Keratinocyte (primary cell): ENCODE measurements around the gene ESR2. TPM values are rescaled to one million over a fixed set of nuclear protein-coding genes. Genes with fewer than 3 reads are reported as not detected.

Experiments
- DNase-seq: peaks from one replicate; pipeline ENCODE4 v3.0.0-alpha.2; 2011; ENCODE audit warnings: low read depth, missing footprints, low spot score
- FAIRE-seq: peaks from 2 replicates; lab custom pipeline; 2011; peaks lifted over from hg19 to GRCh38; lab: Jason Lieb, UNC
- H2AFZ ChIP-seq: 2 replicates; pipeline ENCODE4 v1.6.0; 2012; ENCODE audit warnings: low read length, control low read depth, inconsistent platforms; ENCODE audit not compliant: control insufficient read depth
- H3K27ac ChIP-seq: 2 replicates; pipeline ENCODE4 v1.5.1; 2011; ENCODE audit warnings: low read length; ENCODE audit not compliant: control insufficient read depth, insufficient read depth
- H3K27me3 ChIP-seq: 3 replicates; pipeline ENCODE4 v1.6.0; 2011; ENCODE audit warnings: low read length; ENCODE audit not compliant: control insufficient read depth, insufficient read depth; ENCODE audit errors: extremely low read depth
- H3K36me3 ChIP-seq, 2 experiments: 2 replicates in 1 of 2; 3 replicates in 1 of 2; pipeline ENCODE4 v1.5.1; 2011; ENCODE audit warnings: low read length in 2 of 2, mild to moderate bottlenecking in 1 of 2; ENCODE audit not compliant: control insufficient read depth in 2 of 2, insufficient read depth in 2 of 2; ENCODE audit errors: extremely low read depth in 1 of 2
- H3K4me1 ChIP-seq: 3 replicates; pipeline ENCODE4 v1.5.1; 2011; ENCODE audit warnings: low read length; ENCODE audit not compliant: control insufficient read depth, insufficient read depth; ENCODE audit errors: extremely low read depth
- H3K4me2 ChIP-seq: 3 replicates; pipeline ENCODE4 v1.6.0; 2011; ENCODE audit warnings: low read depth, low read length; ENCODE audit not compliant: control insufficient read depth, insufficient read depth; ENCODE audit errors: extremely low read depth
- H3K4me3 ChIP-seq, 3 experiments: fragments of 200-600 bp in 1 of 3; sonication (generic) in 1 of 3; 2 replicates in 2 of 3; 3 replicates in 1 of 3; pipeline ENCODE4 v1.5.1; 2011 to 2016; ENCODE audit warnings: low read length in 3 of 3, mild to moderate bottlenecking in 3 of 3, control low read depth in 2 of 3, inconsistent platforms in 1 of 3, low read depth in 1 of 3, mixed read lengths in 1 of 3, mixed run types in 1 of 3, moderate library complexity in 1 of 3; ENCODE audit not compliant: control insufficient read depth in 2 of 3, insufficient read depth in 2 of 3; ENCODE audit errors: extremely low read depth in 1 of 3
- H3K79me2 ChIP-seq: 2 replicates; pipeline ENCODE4 v1.6.0; 2012; ENCODE audit warnings: low read length; ENCODE audit not compliant: control insufficient read depth, insufficient read depth
- H3K9ac ChIP-seq: 3 replicates; pipeline ENCODE4 v1.6.0; 2011; ENCODE audit warnings: low read length; ENCODE audit not compliant: control insufficient read depth, insufficient read depth; ENCODE audit errors: extremely low read depth
- H3K9me1 ChIP-seq: 3 replicates; pipeline ENCODE4 v1.6.0; 2011; ENCODE audit warnings: low read length; ENCODE audit not compliant: control insufficient read depth, insufficient read depth; ENCODE audit errors: extremely low read depth
- H3K9me3 ChIP-seq: 2 replicates; pipeline ENCODE4 v1.5.1; 2012; ENCODE audit warnings: low read depth, low read length; ENCODE audit not compliant: control insufficient read depth
- H4K20me1 ChIP-seq: 3 replicates; pipeline ENCODE4 v1.6.0; 2011; ENCODE audit warnings: low read length; ENCODE audit not compliant: control insufficient read depth, insufficient read depth; ENCODE audit errors: extremely low read depth
- EZH2 ChIP-seq: IDR thresholded peaks from one replicate; pipeline ENCODE4 v1.6.1; 2012; ENCODE audit warnings: inconsistent platforms, mild to moderate bottlenecking, low read length, moderate library complexity
- dilution Hi-C: fragments of 300-500 bp; cut with MboI; formaldehyde crosslinking; loops from one replicate; pipeline ENCODE4 v1.7.0; 2020; ENCODE audit warnings: low sequenced_read_pairs; ENCODE audit not compliant: extremely low pct_ligation_motif_present
- polyA plus RNA-seq, 5 experiments: library from polyadenylated mRNA; depleted of rRNA in 3 of 5; stranded (reverse) in 3 of 5; stranded (forward) in 1 of 5; unstranded in 1 of 5; fragments of >200 nt; gene quantifications; 1 replicate in 1 of 5; 2 replicates in 3 of 5; 3 replicates in 1 of 5; pipeline versions ENCODE4 v1.2.1 to v1.2.3, GENCODE V29; 2011 to 2012; ENCODE audit warnings: missing spikeins in 2 of 5, low read depth in 1 of 5, low replicate concordance in 1 of 5
- TF ChIP-seq, protein P1 (sequence below), 3 experiments: IDR thresholded peaks in 1 of 3; conservative IDR thresholded peaks in 1 of 3; optimal IDR thresholded peaks in 1 of 3; 2 replicates in 2 of 3; 3 replicates in 1 of 3; pipeline versions ENCODE3 to v1.5.1; 2011; ENCODE audit warnings: low read length in 3 of 3, mild to moderate bottlenecking in 3 of 3, moderate library complexity in 2 of 3, control low read depth in 1 of 3, inconsistent platforms in 1 of 3; ENCODE audit not compliant: insufficient read depth in 2 of 3; ENCODE audit errors: extremely low read depth in 1 of 3

The ESR2 gene
- polyA plus RNA-seq, 1 donor (not counting 4 experiments of a cell fraction or from before 2014, with no cell fraction given): 0.03 TPM

DNA sequence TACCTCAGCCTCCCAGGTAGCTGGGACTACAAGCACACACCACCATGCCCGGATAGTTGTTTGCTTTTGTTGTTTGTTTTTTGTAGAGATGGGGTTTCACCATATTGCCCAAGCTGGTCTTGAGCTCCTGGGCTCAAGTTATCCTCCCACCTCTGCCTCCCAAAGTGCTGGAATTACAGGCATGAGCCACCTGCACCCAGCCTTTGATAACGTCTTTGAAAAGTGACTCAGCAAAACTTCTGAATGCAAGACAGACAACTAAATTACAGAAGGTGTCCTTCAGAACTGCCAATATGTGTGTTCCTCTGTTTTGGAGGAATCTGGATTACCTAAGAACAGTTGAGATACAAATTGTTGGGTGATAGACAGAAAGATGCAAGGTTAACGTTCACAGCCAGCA lies 99.8 kb downstream of the ESR2 start:
- no peak for FAIRE-seq
- no peak overlapping the region for H3K27ac ChIP-seq

DNA sequence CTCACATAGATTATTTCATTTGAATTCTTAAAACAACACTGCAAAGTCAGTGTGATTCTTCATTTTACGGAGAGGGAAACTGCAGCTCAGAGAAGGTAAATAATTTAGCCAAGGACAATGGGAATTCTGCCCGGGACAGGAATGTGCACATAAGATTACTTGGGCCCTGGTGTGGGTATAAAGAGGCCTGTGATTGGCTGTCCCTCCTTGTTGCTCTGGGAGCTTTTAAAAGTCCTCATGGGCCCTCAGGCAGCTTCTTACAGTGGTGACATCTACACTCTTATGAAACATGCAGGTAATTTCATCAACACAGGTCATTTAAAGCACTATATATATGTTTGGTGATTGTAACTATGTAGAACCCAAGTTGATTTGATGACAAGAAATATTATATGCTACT lies 100.3 kb downstream of the ESR2 start:
- Histone ChIP-seq H4K20me1 (no peaks in the 10 kb centered on the region), H3K27ac (no peak overlapping the region), H3K9ac (no peak overlapping the region), H3K9me3 (no peaks in the 10 kb centered on the region), H2AFZ (no peak overlapping the region), H3K79me2 (no peaks in the 10 kb centered on the region), H3K4me3 (no peak overlapping the region), H3K4me2 (no peak overlapping the region), H3K36me3 (peaks cover 0 to 6% of the 10 kb centered on the region in 2 experiments), H3K4me1 (peaks cover 10% of the 10 kb centered on the region), H3K9me1 (no peaks in the 10 kb centered on the region), H3K27me3 (no peaks in the 10 kb centered on the region)
- TF ChIP-seq EZH2: no peak
- TF ChIP-seq, protein P1, sequence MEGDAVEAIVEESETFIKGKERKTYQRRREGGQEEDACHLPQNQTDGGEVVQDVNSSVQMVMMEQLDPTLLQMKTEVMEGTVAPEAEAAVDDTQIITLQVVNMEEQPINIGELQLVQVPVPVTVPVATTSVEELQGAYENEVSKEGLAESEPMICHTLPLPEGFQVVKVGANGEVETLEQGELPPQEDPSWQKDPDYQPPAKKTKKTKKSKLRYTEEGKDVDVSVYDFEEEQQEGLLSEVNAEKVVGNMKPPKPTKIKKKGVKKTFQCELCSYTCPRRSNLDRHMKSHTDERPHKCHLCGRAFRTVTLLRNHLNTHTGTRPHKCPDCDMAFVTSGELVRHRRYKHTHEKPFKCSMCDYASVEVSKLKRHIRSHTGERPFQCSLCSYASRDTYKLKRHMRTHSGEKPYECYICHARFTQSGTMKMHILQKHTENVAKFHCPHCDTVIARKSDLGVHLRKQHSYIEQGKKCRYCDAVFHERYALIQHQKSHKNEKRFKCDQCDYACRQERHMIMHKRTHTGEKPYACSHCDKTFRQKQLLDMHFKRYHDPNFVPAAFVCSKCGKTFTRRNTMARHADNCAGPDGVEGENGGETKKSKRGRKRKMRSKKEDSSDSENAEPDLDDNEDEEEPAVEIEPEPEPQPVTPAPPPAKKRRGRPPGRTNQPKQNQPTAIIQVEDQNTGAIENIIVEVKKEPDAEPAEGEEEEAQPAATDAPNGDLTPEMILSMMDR (optimal IDR thresholded peaks at IDR 0.05 in 1 of 3, IDR thresholded peaks at IDR 0.05 in 1 of 3, conservative IDR thresholded peaks at IDR 0.05 in 1 of 3; ENCODE audit: extremely low read depth in 1 of 3, insufficient read depth in 2 of 3, low read length in 3 of 3): no peak
- dilution Hi-C loops: no loop called here
- FAIRE-seq: no peak
- DNase-seq: no peak

More for the DNA sequence above, 99.8 kb downstream of the ESR2 start:
- dilution Hi-C loops: no loop called here
- no peak overlapping the region for H3K4me3 ChIP-seq
- H3K9me3 ChIP-seq: no peaks in the 10 kb centered on the region
- H3K79me2 ChIP-seq: no peaks in the 10 kb centered on the region
- TF ChIP-seq, protein P1 (optimal IDR thresholded peaks at IDR 0.05 in 1 of 3, IDR thresholded peaks at IDR 0.05 in 1 of 3, conservative IDR thresholded peaks at IDR 0.05 in 1 of 3; ENCODE audit: extremely low read depth in 1 of 3, insufficient read depth in 2 of 3, low read length in 3 of 3): no peak
- TF ChIP-seq EZH2: no peak
- H3K9me1 ChIP-seq: no peaks in the 10 kb centered on the region
- no peak overlapping the region for H3K4me2 ChIP-seq
- no peak overlapping the region for H2AFZ ChIP-seq
- H4K20me1 ChIP-seq: no peaks in the 10 kb centered on the region
- H3K27me3 ChIP-seq: no peaks in the 10 kb centered on the region
- peaks cover 10% of the 10 kb centered on the region for H3K4me1 ChIP-seq
- DNase-seq: no peak
- peaks cover 0 to 6% of the 10 kb centered on the region in 2 experiments for H3K36me3 ChIP-seq
- no peak overlapping the region for H3K9ac ChIP-seq
